ENCODE results near the gene XYLT1. TPM values are rescaled to one million over a fixed set of nuclear protein-coding genes. Genes with fewer than 3 reads are reported as not detected.

XYLT1 gene
- polyA plus RNA-seq, 1 donor (not counting 4 experiments of a cell fraction or from before 2014, with no cell fraction given): 4.4 TPM

DNA sequence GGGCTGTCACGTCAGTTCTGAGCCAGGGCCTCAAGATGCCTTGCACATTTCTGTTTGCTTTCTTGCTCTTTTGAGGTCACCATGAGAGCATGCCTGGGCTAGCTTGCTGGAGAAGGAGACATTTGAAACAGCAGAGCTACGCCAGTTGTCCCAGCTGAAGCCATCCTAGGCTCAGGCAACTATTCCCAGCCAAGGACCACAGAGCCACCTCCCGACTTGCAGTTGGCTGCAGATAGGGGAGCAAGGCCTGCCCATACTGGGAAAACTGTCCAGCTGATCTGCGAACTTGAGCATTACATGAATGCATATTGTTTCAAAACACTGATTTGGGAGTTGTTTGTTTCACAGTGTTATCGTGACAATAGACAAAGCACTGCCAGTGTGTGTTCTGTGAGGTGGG lies 340.8 kb downstream of the XYLT1 start:
- H3K4me1 ChIP-seq (ENCODE audit: control insufficient read depth, extremely low read depth, insufficient read depth, low read length): no peaks in the 10 kb centered on the region
- H3K36me3 ChIP-seq (ENCODE audit: control insufficient read depth in 2 of 2, extremely low read depth in 1 of 2, insufficient read depth in 2 of 2, low read length in 2 of 2): peaks cover 0 to 1% of the 10 kb centered on the region in 2 experiments
- no peak overlapping the region for H3K4me2 ChIP-seq (ENCODE audit: control insufficient read depth, extremely low read depth, insufficient read depth, low read depth, low read length)
- TF ChIP-seq EZH2 (IDR thresholded peaks at IDR 0.05; ENCODE audit: low read length): no peak
- TF ChIP-seq, protein P1, sequence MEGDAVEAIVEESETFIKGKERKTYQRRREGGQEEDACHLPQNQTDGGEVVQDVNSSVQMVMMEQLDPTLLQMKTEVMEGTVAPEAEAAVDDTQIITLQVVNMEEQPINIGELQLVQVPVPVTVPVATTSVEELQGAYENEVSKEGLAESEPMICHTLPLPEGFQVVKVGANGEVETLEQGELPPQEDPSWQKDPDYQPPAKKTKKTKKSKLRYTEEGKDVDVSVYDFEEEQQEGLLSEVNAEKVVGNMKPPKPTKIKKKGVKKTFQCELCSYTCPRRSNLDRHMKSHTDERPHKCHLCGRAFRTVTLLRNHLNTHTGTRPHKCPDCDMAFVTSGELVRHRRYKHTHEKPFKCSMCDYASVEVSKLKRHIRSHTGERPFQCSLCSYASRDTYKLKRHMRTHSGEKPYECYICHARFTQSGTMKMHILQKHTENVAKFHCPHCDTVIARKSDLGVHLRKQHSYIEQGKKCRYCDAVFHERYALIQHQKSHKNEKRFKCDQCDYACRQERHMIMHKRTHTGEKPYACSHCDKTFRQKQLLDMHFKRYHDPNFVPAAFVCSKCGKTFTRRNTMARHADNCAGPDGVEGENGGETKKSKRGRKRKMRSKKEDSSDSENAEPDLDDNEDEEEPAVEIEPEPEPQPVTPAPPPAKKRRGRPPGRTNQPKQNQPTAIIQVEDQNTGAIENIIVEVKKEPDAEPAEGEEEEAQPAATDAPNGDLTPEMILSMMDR (optimal IDR thresholded peaks at IDR 0.05 in 1 of 3, IDR thresholded peaks at IDR 0.05 in 1 of 3, conservative IDR thresholded peaks at IDR 0.05 in 1 of 3; ENCODE audit: extremely low read depth in 1 of 3, insufficient read depth in 2 of 3, low read length in 3 of 3): no peak
- no peaks in the 10 kb centered on the region for H3K27me3 ChIP-seq (ENCODE audit: control insufficient read depth, extremely low read depth, insufficient read depth, low read length)
- H3K9me3 ChIP-seq (ENCODE audit: control insufficient read depth, low read depth, low read length): no peaks in the 10 kb centered on the region
- H4K20me1 ChIP-seq (ENCODE audit: control insufficient read depth, extremely low read depth, insufficient read depth, low read length): no peaks in the 10 kb centered on the region
- no peak overlapping the region for H3K27ac ChIP-seq (ENCODE audit: control insufficient read depth, insufficient read depth, low read length)
- no peaks in the 10 kb centered on the region for H3K79me2 ChIP-seq (ENCODE audit: control insufficient read depth, insufficient read depth, low read length)
- dilution Hi-C loops (cut with MboI; ENCODE audit: extremely low pct_ligation_motif_present, low sequenced_read_pairs): no loop called here
- DNase-seq (ENCODE audit: low read depth, low spot score) (no peak), FAIRE-seq (no peak)
- H3K9ac ChIP-seq (ENCODE audit: control insufficient read depth, extremely low read depth, insufficient read depth, low read length): no peak overlapping the region
- H3K9me1 ChIP-seq (ENCODE audit: control insufficient read depth, extremely low read depth, insufficient read depth, low read length): peaks cover 3% of the 10 kb centered on the region
- no peak overlapping the region for H3K4me3 ChIP-seq (ENCODE audit: control insufficient read depth in 2 of 3, extremely low read depth in 1 of 3, insufficient read depth in 2 of 3, low read depth in 1 of 3, low read length in 3 of 3)
- H2AFZ ChIP-seq (ENCODE audit: control insufficient read depth, low read length): no peak overlapping the region

DNA sequence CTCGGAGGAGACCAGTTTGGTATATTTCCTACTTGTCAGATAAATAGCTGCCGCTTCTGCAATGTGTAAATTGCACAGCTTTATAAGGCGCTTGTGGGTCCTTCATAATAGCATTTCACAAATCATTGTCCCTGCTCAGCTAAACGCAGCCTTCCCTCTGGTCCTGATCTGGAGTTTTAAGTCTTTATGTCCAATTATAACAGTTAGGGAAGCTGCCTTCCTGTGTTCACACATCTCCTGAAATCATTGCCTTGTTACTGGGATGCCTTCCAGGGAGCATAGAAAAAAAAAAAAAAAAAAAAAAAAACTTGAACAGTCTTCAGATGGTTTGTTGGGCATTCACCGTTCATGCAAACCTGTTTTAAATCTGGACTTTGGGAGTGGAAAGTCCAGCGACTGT lies 342.0 kb downstream of the XYLT1 start:
- Histone ChIP-seq H3K27ac (ENCODE audit: control insufficient read depth, insufficient read depth, low read length) (no peak overlapping the region), H3K27me3 (ENCODE audit: control insufficient read depth, extremely low read depth, insufficient read depth, low read length) (no peaks in the 10 kb centered on the region), H3K4me3 (ENCODE audit: control insufficient read depth in 2 of 3, extremely low read depth in 1 of 3, insufficient read depth in 2 of 3, low read depth in 1 of 3, low read length in 3 of 3) (no peak overlapping the region), H3K9ac (ENCODE audit: control insufficient read depth, extremely low read depth, insufficient read depth, low read length) (no peak overlapping the region), H3K4me2 (ENCODE audit: control insufficient read depth, extremely low read depth, insufficient read depth, low read depth, low read length) (no peak overlapping the region), H3K9me3 (ENCODE audit: control insufficient read depth, low read depth, low read length) (no peaks in the 10 kb centered on the region), H3K36me3 (ENCODE audit: control insufficient read depth in 2 of 2, extremely low read depth in 1 of 2, insufficient read depth in 2 of 2, low read length in 2 of 2) (peaks cover 0 to 1% of the 10 kb centered on the region in 2 experiments), H2AFZ (ENCODE audit: control insufficient read depth, low read length) (no peak overlapping the region), H4K20me1 (ENCODE audit: control insufficient read depth, extremely low read depth, insufficient read depth, low read length) (no peaks in the 10 kb centered on the region), H3K4me1 (ENCODE audit: control insufficient read depth, extremely low read depth, insufficient read depth, low read length) (no peaks in the 10 kb centered on the region), H3K79me2 (ENCODE audit: control insufficient read depth, insufficient read depth, low read length) (no peaks in the 10 kb centered on the region), H3K9me1 (ENCODE audit: control insufficient read depth, extremely low read depth, insufficient read depth, low read length) (peaks cover 3% of the 10 kb centered on the region)
- TF ChIP-seq EZH2 (IDR thresholded peaks at IDR 0.05; ENCODE audit: low read length): no peak
- TF ChIP-seq, protein P1 (optimal IDR thresholded peaks at IDR 0.05 in 1 of 3, IDR thresholded peaks at IDR 0.05 in 1 of 3, conservative IDR thresholded peaks at IDR 0.05 in 1 of 3; ENCODE audit: extremely low read depth in 1 of 3, insufficient read depth in 2 of 3, low read length in 3 of 3): no peak
- FAIRE-seq (no peak), DNase-seq (ENCODE audit: low read depth, low spot score) (no peak)
- dilution Hi-C loops (cut with MboI; ENCODE audit: extremely low pct_ligation_motif_present, low sequenced_read_pairs): no loop called here
